Fibroblast of mammary gland (primary cell): ENCODE data around the gene PCBP1.
"Not testable (repeated sequence)": the region's sequence is repeated elsewhere in the genome, so short reads cannot be mapped to it uniquely, and the experiment has no call there.

Source experiments
- DNase-seq: peaks from one replicate; pipeline ENCODE4 v3.0.0-alpha.2; 2010; ENCODE audit warnings: low read depth
- H3K4me3 ChIP-seq: 2 replicates; pipeline ENCODE4 v1.5.1; 2011; ENCODE audit warnings: low read depth, mild to moderate bottlenecking, low read length, moderate library complexity; ENCODE audit not compliant: control insufficient read depth
- TF ChIP-seq, protein P1 (sequence below): conservative IDR thresholded peaks from 2 replicates; pipeline ENCODE4 v1.5.1; 2011; ENCODE audit warnings: low read depth, low read length, inconsistent platforms; ENCODE audit not compliant: control insufficient read depth, insufficient read depth

Gene PCBP1

DNA sequence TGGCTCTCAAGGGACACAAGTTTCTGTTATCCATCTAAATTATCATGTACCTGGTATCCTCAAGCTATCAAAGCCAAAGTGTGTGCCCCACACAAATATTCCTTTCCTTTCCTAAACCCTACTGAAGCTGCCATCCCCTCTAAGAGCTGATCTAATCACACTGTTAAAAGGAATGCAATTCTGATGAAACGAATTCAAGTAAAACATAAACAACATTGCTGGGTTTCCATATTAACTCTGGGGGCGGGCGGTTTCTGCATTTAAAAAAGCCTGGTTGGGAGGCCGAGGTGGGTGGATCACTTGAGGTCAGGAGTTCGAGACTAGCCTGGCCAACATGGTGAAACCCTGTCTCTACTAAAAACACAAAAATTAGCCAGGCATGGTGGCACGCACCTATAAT, 41.9 kb upstream of the PCBP1 start:
- DNase-seq = no peak
- H3K4me3 ChIP-seq = no peak overlapping the region
- TF ChIP-seq, protein P1, sequence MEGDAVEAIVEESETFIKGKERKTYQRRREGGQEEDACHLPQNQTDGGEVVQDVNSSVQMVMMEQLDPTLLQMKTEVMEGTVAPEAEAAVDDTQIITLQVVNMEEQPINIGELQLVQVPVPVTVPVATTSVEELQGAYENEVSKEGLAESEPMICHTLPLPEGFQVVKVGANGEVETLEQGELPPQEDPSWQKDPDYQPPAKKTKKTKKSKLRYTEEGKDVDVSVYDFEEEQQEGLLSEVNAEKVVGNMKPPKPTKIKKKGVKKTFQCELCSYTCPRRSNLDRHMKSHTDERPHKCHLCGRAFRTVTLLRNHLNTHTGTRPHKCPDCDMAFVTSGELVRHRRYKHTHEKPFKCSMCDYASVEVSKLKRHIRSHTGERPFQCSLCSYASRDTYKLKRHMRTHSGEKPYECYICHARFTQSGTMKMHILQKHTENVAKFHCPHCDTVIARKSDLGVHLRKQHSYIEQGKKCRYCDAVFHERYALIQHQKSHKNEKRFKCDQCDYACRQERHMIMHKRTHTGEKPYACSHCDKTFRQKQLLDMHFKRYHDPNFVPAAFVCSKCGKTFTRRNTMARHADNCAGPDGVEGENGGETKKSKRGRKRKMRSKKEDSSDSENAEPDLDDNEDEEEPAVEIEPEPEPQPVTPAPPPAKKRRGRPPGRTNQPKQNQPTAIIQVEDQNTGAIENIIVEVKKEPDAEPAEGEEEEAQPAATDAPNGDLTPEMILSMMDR = no peak

DNA sequence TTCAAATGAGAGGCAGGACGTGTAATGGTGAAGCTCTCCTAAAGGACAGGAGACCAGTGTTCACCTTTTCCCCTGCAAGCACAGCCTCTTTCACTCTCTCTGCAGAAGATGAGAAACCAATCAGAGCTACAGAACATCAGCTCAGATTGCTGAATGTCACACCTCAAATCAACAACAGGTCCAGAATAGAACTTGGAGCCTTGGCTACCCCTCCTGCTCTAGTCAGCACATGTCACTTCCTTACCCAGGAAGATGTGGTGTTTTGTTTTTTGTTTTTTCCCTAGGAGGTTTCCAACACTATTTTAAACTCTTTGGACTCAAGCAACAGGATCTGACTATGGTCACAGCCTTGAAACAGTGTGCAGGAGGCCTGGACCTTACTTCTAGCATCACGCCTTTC, 41.3 kb upstream of the PCBP1 start:
- TF ChIP-seq, protein P1 = no peak
- H3K4me3 ChIP-seq = no peak overlapping the region
- no peak for DNase-seq

DNA sequence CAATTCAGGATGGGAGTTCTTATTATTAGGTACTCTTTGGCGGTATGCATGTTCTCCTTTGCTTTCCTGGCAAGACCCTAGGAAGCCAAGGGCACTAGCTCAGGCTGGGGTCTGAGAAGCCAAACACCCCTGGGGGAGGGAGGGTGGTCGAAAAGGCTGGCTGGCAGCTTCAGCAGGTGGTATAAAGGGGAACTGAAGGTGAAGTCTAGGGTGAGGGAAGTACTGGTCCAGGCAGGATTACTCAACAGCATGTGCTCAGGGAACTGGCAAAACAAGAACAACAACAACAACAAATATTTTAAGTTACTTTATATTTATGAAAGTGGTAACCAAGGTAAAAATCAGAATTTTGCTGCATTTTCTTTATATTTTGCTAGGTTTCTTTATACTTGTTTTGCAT, 40.7 kb upstream of the PCBP1 start:
- no peak for DNase-seq
- no peak overlapping the region for H3K4me3 ChIP-seq
- TF ChIP-seq, protein P1 = no peak

DNA sequence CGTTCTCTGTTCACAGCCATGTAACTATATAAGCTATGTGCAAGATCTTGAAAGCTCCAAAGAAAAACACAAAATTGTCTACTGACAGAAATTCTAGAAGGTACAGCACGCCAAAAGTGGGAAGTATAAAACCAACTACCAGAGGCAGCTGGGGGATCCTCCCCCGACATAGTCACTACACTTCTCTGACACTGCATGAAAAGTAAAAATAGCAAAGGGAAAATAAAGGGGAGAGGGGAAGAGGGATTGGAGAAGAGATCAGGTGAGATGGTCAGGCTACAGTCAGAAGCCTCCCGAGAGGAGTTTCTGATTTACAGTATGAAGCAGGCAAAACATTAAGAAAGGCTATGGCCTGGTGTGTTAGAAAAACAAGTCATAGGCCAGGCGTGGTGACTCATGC, 39.8 kb upstream of the PCBP1 start:
- H3K4me3 ChIP-seq = no peak overlapping the region
- DNase-seq = no peak
- TF ChIP-seq, protein P1 = no peak

DNA sequence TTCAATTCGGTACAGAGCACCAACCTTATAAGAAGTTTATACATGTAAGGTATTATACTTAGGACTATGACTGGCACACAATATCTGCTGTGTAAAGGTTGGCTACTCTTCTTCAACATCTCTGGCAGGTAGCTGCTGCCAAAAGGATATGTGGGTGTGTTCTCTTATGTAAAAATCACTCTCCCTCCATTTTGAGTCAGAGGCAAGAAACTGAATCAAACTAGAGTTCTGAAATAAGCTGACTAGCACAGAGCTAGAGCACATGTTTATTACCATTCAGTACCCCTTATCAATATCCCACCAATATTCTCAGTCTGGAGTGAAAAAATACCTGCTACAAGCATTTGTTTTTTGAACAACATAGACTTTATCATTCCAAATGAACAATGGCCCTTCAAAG, 38.0 kb upstream of the PCBP1 start:
- DNase-seq = no peak
- H3K4me3 ChIP-seq = no peak overlapping the region
- TF ChIP-seq, protein P1 = no peak

DNA sequence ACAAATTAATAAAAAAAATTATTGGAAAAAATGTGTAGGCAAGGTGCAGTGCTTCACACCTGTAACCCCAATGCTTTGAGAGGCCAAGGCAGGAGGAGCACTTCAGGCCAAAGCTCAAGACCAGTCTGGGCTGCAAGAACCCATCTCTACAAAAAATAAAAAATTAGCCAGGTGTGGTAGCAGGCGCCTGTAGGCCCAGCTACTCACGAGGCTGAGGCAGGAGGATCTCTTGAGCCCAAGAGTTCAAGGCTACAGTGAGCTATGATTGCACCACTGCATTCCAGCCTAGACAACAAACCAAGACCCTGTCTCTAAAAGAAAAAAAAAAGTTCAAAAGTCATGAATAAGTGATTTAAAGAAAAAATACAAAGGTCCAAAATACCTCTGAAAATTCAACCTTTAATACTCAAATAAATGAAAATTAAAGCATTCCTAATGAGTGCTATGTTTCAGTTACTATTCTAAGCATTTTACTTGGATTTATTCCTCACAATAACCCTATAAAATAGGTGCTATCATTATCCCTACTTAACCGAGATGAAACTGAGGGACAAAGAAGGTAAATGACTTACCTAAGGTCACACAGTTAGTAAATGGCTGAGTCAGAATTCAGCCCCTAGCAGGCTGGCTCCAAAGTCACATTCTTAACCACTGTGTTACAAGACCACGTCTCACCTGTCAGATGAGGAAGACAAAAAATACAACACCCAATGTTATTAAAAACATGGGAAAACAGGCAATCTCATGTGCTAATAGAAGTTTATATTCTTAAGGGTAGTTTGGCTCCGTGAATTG, 36.4 kb upstream of the PCBP1 start:
- H3K4me3 ChIP-seq = no peak overlapping the region

DNA sequence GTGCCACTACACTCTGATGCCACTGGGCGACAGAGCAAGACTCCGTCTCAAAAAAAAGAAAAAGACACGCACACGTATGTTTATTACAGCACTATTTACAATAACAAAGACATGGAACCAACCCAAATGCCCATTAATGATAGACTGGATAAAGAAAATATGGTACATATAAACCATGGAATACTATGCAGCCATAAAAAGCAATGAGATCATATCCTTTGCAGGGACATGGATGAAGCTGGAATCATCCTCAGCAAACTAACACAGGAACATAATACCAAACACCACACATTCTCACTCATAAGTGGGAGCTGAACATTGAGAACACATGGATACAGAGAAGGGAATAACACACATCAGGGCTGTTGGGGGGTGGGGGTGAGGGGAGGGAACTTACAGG, 32.0 kb upstream of the PCBP1 start:
- not testable (repeated sequence) for DNase-seq, H3K4me3 ChIP-seq

More for the DNA sequence above, 36.4 kb upstream of the PCBP1 start:
- no peak for DNase-seq
- TF ChIP-seq, protein P1 = no peak
